Jurkat, Clone E6-1 (cell line): ENCODE results near the gene ZNF25. TPM values are rescaled to one million over a fixed set of nuclear protein-coding genes. Genes with fewer than 3 reads are reported as not detected.
"Not testable (repeated sequence)": the region's sequence is repeated elsewhere in the genome, so short reads cannot be mapped to it uniquely, and the experiment has no call there.

Experiments
- DNase-seq: peaks from one replicate; pipeline ENCODE4 v3.0.0-alpha.2; 2011; ENCODE audit warnings: low read depth, low spot score
- H3K4me3 ChIP-seq: 2 replicates; pipeline ENCODE4 v1.5.1; 2011; ENCODE audit warnings: mild to moderate bottlenecking, low read length, control low read depth, moderate library complexity
- polyA plus RNA-seq: library from polyadenylated mRNA; unstranded; fragments of >200 nt; gene quantifications from one replicate; pipeline ENCODE4 v1.2.1, GENCODE V29; 2012; ENCODE audit warnings: missing spikeins; ENCODE audit not compliant: insufficient read length, insufficient read depth

ZNF25 gene
- 11.9 TPM for polyA plus RNA-seq

- H3K4me3 ChIP-seq, result peak within 1 kb of the TSS; percentile 83
- DNase-seq, result peak; percentile 100
Measured at GRCh38 chr10:37976091-37976879, at the start of gene ZNF25. Gene ZNF25 (minus strand): TSS chr10:37976647. CDS start chr10:37971722, 4,925 bp downstream.

GRCh38 chr10:38025283-38025682 is 48.8 kb upstream of the ZNF25 start:
- H3K4me3 ChIP-seq, result no peak overlapping the region
- no peak for DNase-seq

DNA sequence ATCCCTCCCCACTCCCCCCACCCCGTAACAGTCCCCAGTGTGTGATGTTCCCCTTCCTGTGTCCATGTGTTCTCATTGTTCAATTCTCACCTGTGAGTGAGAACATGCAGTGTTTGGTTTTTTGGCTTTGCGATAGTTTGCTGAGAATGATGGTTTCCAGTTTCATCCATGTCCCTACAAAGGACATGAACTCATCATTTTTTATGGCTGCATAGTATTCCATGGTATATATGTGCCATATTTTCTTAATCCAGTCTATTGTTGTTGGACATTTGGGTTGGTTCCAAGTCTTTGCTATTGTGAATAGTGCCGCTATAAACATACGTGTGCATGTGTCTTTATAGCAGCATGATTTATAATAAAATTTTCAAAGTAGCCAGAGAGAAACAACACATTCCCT is 42.7 kb upstream of the ZNF25 start:
- not testable (repeated sequence) for DNase-seq, H3K4me3 ChIP-seq

DNA sequence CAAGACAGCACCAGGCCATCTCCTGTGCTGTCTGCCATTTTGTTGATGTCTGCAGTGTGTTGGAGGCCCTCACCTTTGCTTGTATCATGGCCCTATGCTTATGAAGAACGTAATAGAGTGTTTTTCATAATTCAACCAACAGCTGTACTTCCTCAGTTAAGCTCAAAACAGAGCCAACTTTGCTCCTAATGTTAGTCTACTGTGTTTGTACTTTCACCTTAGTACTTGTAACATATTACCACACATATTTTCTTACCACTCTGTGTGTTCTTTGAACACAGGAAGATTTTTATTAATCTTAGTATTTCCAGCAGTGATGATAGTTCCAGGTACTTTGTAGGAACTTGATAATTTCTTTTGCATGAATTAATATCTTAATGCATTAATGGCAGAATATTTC is 39.9 kb upstream of the ZNF25 start:
- DNase-seq, result no peak
- no peak overlapping the region for H3K4me3 ChIP-seq

DNA sequence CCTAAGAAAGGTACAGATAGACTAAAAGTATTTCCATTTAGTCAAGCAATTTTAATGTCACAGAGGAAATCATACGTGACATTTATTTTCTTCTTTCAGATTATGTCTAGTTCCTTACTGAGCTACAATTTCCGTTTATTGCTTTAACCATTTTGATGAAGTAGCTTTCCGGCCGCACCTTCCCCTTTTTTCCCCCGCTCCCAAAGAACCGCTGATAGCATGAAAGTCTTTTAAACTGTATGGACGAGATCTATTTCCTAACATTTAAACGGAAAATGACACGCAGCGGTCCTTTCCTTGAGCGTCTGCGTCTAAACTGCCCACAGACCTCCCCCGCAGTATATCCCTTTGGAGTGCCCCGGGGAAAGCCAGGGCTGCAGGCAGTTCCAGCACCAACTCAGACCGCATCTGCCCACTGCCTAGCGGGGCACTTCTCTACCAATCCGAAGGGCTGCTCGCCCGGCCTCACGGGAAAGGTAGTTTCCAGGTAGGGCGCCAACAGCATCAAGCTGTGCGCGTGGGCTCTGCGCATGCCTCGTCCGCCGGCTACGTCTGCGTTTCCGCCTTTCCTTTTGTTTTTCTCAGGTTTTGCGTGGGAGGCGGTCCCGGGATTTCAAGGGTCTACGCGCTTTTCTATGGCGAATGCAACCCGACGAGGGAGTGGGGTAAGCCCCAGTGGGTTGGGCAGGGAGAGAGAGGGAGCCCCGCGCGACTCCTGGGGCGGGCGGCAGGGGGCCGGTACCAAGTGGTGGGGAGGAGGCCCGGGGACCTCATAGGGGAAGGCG is 33.9 kb upstream of the ZNF25 start, which contains the start of gene ZNF33A:
ZNF33A (plus strand) TSS at position 557 of the 785 bp plus-strand sequence. CDS start 1,667 bp downstream, outside the sequence.
- peak within 1 kb of the TSS; percentile 59 for H3K4me3 ChIP-seq
- DNase-seq, result peak; percentile 92

DNA sequence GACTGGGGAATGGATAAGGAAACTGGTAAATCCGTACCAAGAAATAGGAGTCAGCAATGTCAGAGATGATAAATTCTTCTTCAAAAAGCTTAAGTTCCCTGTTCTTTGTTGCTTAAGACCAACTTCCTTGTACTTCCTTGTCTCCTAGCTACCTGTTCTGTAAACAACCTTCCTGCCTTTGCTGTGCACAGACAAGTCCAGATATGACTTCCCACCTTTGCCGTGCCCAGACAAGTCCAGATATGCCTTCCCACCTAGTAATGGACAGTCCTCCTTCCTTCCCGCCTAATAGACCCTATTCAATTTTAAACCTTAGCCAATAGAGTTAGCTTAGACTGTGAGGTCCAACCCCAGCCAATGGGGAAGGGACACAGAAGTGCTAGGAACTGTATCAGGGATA is 31.5 kb upstream of the ZNF25 start:
- DNase-seq, result no peak
- no peak overlapping the region for H3K4me3 ChIP-seq

- H3K4me3 ChIP-seq, result no peak overlapping the region
- no peak for DNase-seq
Measured at GRCh38 chr10:38007551-38007950, 31.1 kb upstream of the ZNF25 start.

- DNase-seq, result no peak
- no peak overlapping the region for H3K4me3 ChIP-seq
Measured at GRCh38 chr10:38003588-38003987, 27.1 kb upstream of the ZNF25 start.

- H3K4me3 ChIP-seq, result no peak overlapping the region
- DNase-seq, result no peak
Measured at GRCh38 chr10:38003026-38003425, 26.6 kb upstream of the ZNF25 start.

DNA sequence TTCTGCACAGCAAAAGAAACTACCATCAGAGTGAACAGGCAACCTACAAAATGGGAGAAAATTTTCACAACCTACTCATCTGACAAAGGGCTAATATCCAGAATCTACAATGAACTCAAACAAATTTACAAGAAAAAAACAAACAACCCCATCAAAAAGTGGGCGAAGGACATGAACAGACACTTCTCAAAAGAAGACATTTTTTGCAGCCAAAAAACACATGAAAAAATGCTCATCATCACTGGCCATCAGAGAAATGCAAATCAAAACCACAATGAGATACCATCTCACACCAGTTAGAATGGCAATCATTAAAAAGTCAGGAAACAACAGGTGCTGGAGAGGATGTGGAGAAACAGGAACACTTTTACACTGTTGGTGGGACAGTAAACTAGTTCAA is 24.0 kb upstream of the ZNF25 start:
- DNase-seq, H3K4me3 ChIP-seq: not testable (repeated sequence)

DNA sequence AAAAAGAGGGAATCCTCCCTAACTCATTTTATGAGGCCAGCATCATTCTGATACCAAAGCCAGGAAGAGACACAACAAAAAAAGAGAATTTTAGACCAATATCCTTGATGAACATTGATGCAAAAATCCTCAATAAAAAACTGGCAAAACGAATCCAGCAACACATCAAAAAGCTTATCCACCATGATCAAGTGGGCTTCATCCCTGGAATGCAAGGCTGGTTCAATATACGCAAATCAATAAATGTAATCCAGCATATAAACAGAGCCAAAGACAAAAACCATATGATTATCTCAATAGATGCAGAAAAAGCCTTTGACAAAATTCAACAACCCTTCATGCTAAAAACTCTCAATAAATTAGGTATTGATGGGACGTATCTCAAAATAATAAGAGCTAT is 22.5 kb upstream of the ZNF25 start:
- DNase-seq, H3K4me3 ChIP-seq: not testable (repeated sequence)

DNA sequence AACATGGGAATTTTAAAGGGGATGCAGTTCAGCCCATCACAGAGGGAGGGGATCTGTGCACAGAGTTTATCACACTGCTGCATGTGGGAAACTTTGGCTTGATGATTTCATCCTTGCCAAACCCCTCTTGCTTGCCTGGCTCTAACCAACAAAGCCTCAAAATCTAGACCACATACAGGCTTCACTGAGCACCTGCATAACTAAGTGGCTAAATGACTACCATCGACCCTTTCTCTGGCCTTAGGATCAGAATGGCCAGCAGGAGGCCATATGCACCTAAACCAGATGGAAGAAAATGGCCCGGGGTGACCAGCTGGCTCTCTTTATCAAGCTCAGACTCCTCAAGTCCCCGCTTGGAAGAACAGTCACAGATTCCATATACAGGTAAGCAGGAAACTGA is 15.6 kb upstream of the ZNF25 start:
- H3K4me3 ChIP-seq, result no peak overlapping the region
- no peak for DNase-seq

GRCh38 chr10:37991655-37992054 is 15.2 kb upstream of the ZNF25 start:
- no peak for DNase-seq
- no peak overlapping the region for H3K4me3 ChIP-seq

GRCh38 chr10:37976880-37977203 is 395 bp upstream of the ZNF25 start:
- DNase-seq, result no peak
- peak overlapping the region; percentile 61 for H3K4me3 ChIP-seq

GRCh38 chr10:37975401-37975991 is 951 bp downstream of the ZNF25 start:
- H3K4me3 ChIP-seq, result peak overlapping the region; percentile 83
- DNase-seq, result peak; percentile 35

- no peak for DNase-seq
- H3K4me3 ChIP-seq, result no peak overlapping the region
Measured at GRCh38 chr10:37972396-37972795, 4.1 kb downstream of the ZNF25 start.

- no peak overlapping the region for H3K4me3 ChIP-seq
- DNase-seq, result no peak
Measured at GRCh38 chr10:37965006-37965405, 11.4 kb downstream of the ZNF25 start.

GRCh38 chr10:37960591-37961137 is 15.8 kb downstream of the ZNF25 start:
- no peak for DNase-seq
- no peak overlapping the region for H3K4me3 ChIP-seq

GRCh38 chr10:37957841-37958240 is 18.6 kb downstream of the ZNF25 start:
- H3K4me3 ChIP-seq, result no peak overlapping the region
- DNase-seq, result no peak

- no peak overlapping the region for H3K4me3 ChIP-seq
- no peak for DNase-seq
Measured at GRCh38 chr10:37952926-37953325, 23.5 kb downstream of the ZNF25 start.
